ENCODE measurements around the gene LY6G5C.

GRCh38 chr6:31715022-31715958, 34.4 kb upstream of the LY6G5C start, which contains the start of gene LY6G6D:
- TF ChIP-seq CTCF (IDR thresholded peaks at IDR 0.05; ENCODE audit: insufficient read depth, low read depth, low read length) (no peak), EZH2 (IDR thresholded peaks at IDR 0.05; ENCODE audit: insufficient read depth, low read length) (no peak)
